Keratinocyte (primary cell): ENCODE measurements around the gene TCEANC. TPM values are rescaled to one million over a fixed set of nuclear protein-coding genes. Genes with fewer than 3 reads are reported as not detected.
A peak's percentile ranks its signal among the peaks of the same experiment; 100 is the strongest.

Experiments
- DNase-seq: peaks from one replicate; pipeline ENCODE4 v3.0.0-alpha.2; 2011; ENCODE audit warnings: low read depth, missing footprints, low spot score
- FAIRE-seq: peaks from 2 replicates; lab custom pipeline; 2011; peaks lifted over from hg19 to GRCh38; lab: Jason Lieb, UNC
- H2AFZ ChIP-seq: 2 replicates; pipeline ENCODE4 v1.6.0; 2012; ENCODE audit warnings: low read length, control low read depth, inconsistent platforms; ENCODE audit not compliant: control insufficient read depth
- H3K27ac ChIP-seq: 2 replicates; pipeline ENCODE4 v1.5.1; 2011; ENCODE audit warnings: low read length; ENCODE audit not compliant: control insufficient read depth, insufficient read depth
- H3K27me3 ChIP-seq: 3 replicates; pipeline ENCODE4 v1.6.0; 2011; ENCODE audit warnings: low read length; ENCODE audit not compliant: control insufficient read depth, insufficient read depth; ENCODE audit errors: extremely low read depth
- H3K36me3 ChIP-seq, 2 experiments: 2 replicates in 1 of 2; 3 replicates in 1 of 2; pipeline ENCODE4 v1.5.1; 2011; ENCODE audit warnings: low read length in 2 of 2, mild to moderate bottlenecking in 1 of 2; ENCODE audit not compliant: control insufficient read depth in 2 of 2, insufficient read depth in 2 of 2; ENCODE audit errors: extremely low read depth in 1 of 2
- H3K4me1 ChIP-seq: 3 replicates; pipeline ENCODE4 v1.5.1; 2011; ENCODE audit warnings: low read length; ENCODE audit not compliant: control insufficient read depth, insufficient read depth; ENCODE audit errors: extremely low read depth
- H3K4me2 ChIP-seq: 3 replicates; pipeline ENCODE4 v1.6.0; 2011; ENCODE audit warnings: low read depth, low read length; ENCODE audit not compliant: control insufficient read depth, insufficient read depth; ENCODE audit errors: extremely low read depth
- H3K4me3 ChIP-seq, 3 experiments: fragments of 200-600 bp in 1 of 3; sonication (generic) in 1 of 3; 2 replicates in 2 of 3; 3 replicates in 1 of 3; pipeline ENCODE4 v1.5.1; 2011 to 2016; ENCODE audit warnings: low read length in 3 of 3, mild to moderate bottlenecking in 3 of 3, control low read depth in 2 of 3, inconsistent platforms in 1 of 3, low read depth in 1 of 3, mixed read lengths in 1 of 3, mixed run types in 1 of 3, moderate library complexity in 1 of 3; ENCODE audit not compliant: control insufficient read depth in 2 of 3, insufficient read depth in 2 of 3; ENCODE audit errors: extremely low read depth in 1 of 3
- H3K79me2 ChIP-seq: 2 replicates; pipeline ENCODE4 v1.6.0; 2012; ENCODE audit warnings: low read length; ENCODE audit not compliant: control insufficient read depth, insufficient read depth
- H3K9ac ChIP-seq: 3 replicates; pipeline ENCODE4 v1.6.0; 2011; ENCODE audit warnings: low read length; ENCODE audit not compliant: control insufficient read depth, insufficient read depth; ENCODE audit errors: extremely low read depth
- H3K9me1 ChIP-seq: 3 replicates; pipeline ENCODE4 v1.6.0; 2011; ENCODE audit warnings: low read length; ENCODE audit not compliant: control insufficient read depth, insufficient read depth; ENCODE audit errors: extremely low read depth
- H3K9me3 ChIP-seq: 2 replicates; pipeline ENCODE4 v1.5.1; 2012; ENCODE audit warnings: low read depth, low read length; ENCODE audit not compliant: control insufficient read depth
- H4K20me1 ChIP-seq: 3 replicates; pipeline ENCODE4 v1.6.0; 2011; ENCODE audit warnings: low read length; ENCODE audit not compliant: control insufficient read depth, insufficient read depth; ENCODE audit errors: extremely low read depth
- EZH2 ChIP-seq: IDR thresholded peaks from one replicate; pipeline ENCODE4 v1.6.1; 2012; ENCODE audit warnings: inconsistent platforms, mild to moderate bottlenecking, low read length, moderate library complexity
- dilution Hi-C: fragments of 300-500 bp; cut with MboI; formaldehyde crosslinking; loops from one replicate; pipeline ENCODE4 v1.7.0; 2020; ENCODE audit warnings: low sequenced_read_pairs; ENCODE audit not compliant: extremely low pct_ligation_motif_present
- polyA plus RNA-seq, 5 experiments: library from polyadenylated mRNA; depleted of rRNA in 3 of 5; stranded (reverse) in 3 of 5; stranded (forward) in 1 of 5; unstranded in 1 of 5; fragments of >200 nt; gene quantifications; 1 replicate in 1 of 5; 2 replicates in 3 of 5; 3 replicates in 1 of 5; pipeline versions ENCODE4 v1.2.1 to v1.2.3, GENCODE V29; 2011 to 2012; ENCODE audit warnings: missing spikeins in 2 of 5, low read depth in 1 of 5, low replicate concordance in 1 of 5
- TF ChIP-seq, protein P1 (sequence below), 3 experiments: IDR thresholded peaks in 1 of 3; conservative IDR thresholded peaks in 1 of 3; optimal IDR thresholded peaks in 1 of 3; 2 replicates in 2 of 3; 3 replicates in 1 of 3; pipeline versions ENCODE3 to v1.5.1; 2011; ENCODE audit warnings: low read length in 3 of 3, mild to moderate bottlenecking in 3 of 3, moderate library complexity in 2 of 3, control low read depth in 1 of 3, inconsistent platforms in 1 of 3; ENCODE audit not compliant: insufficient read depth in 2 of 3; ENCODE audit errors: extremely low read depth in 1 of 3

TCEANC gene
- polyA plus RNA-seq, 1 donor (not counting 4 experiments of a cell fraction or from before 2014, with no cell fraction given) = 1.8 TPM

DNA sequence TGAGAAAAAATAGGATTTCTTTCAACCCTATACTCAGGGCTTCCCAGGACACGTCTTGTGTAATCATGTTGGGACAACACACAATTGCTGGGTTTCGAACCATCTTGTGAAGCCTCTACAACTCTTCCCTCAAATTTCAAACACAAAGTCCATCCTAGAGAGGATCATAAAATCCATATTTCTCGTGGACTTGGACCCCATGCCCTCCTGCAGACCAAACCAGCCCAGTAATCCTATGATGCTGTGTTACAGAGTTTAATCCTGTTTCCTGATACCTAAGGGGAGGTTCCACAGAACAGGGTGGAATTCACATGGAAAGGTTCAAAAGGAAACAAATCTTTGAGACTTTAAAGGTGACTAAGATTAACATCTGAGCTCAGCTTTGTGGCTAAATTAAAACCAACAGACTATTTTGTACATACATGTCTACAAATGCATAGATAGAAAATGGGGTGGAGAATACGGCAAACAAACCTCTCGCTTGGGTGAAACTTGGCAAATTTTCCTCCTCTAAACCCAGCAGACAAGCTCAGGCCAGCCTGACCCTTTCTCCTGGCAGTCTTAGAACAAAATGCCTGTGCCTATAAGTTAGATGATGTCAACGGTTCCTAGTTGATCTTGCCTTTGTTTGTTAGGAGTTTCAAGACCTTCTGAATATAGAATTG, 45.5 kb upstream of the TCEANC start:
- Histone ChIP-seq H3K4me3 (no peak overlapping the region), H3K27ac (no peak overlapping the region), H3K79me2 (no peaks in the 10 kb centered on the region), H2AFZ (no peak overlapping the region), H3K9me3 (no peaks in the 10 kb centered on the region), H3K27me3 (peaks cover 9% of the 10 kb centered on the region), H3K36me3 (no peaks in the 10 kb centered on the region), H4K20me1 (no peaks in the 10 kb centered on the region), H3K9me1 (no peaks in the 10 kb centered on the region), H3K4me1 (peaks cover 9% of the 10 kb centered on the region), H3K4me2 (peak overlapping the region; percentile 29), H3K9ac (no peak overlapping the region)
- DNase-seq = no peak
- TF ChIP-seq EZH2 = no peak
- TF ChIP-seq, protein P1, sequence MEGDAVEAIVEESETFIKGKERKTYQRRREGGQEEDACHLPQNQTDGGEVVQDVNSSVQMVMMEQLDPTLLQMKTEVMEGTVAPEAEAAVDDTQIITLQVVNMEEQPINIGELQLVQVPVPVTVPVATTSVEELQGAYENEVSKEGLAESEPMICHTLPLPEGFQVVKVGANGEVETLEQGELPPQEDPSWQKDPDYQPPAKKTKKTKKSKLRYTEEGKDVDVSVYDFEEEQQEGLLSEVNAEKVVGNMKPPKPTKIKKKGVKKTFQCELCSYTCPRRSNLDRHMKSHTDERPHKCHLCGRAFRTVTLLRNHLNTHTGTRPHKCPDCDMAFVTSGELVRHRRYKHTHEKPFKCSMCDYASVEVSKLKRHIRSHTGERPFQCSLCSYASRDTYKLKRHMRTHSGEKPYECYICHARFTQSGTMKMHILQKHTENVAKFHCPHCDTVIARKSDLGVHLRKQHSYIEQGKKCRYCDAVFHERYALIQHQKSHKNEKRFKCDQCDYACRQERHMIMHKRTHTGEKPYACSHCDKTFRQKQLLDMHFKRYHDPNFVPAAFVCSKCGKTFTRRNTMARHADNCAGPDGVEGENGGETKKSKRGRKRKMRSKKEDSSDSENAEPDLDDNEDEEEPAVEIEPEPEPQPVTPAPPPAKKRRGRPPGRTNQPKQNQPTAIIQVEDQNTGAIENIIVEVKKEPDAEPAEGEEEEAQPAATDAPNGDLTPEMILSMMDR (optimal IDR thresholded peaks at IDR 0.05 in 1 of 3, IDR thresholded peaks at IDR 0.05 in 1 of 3, conservative IDR thresholded peaks at IDR 0.05 in 1 of 3; ENCODE audit: extremely low read depth in 1 of 3, insufficient read depth in 2 of 3, low read length in 3 of 3) = no peak
- peak; percentile 9 for FAIRE-seq
- dilution Hi-C loops = no loop called here

- no peaks in the 10 kb centered on the region for H3K9me1 ChIP-seq
- no peaks in the 10 kb centered on the region for H3K9me3 ChIP-seq
- no peak for FAIRE-seq
- H3K27me3 ChIP-seq = peaks cover 9% of the 10 kb centered on the region
- TF ChIP-seq, protein P1 (optimal IDR thresholded peaks at IDR 0.05 in 1 of 3, IDR thresholded peaks at IDR 0.05 in 1 of 3, conservative IDR thresholded peaks at IDR 0.05 in 1 of 3; ENCODE audit: extremely low read depth in 1 of 3, insufficient read depth in 2 of 3, low read length in 3 of 3) = no peak
- TF ChIP-seq EZH2 = no peak
- peak overlapping the region; percentile 1 for H3K4me2 ChIP-seq
- no peak overlapping the region for H3K9ac ChIP-seq
- no peaks in the 10 kb centered on the region for H4K20me1 ChIP-seq
- H3K4me3 ChIP-seq = no peak overlapping the region
- H2AFZ ChIP-seq = no peak overlapping the region
- no peaks in the 10 kb centered on the region for H3K36me3 ChIP-seq
- no peaks in the 10 kb centered on the region for H3K79me2 ChIP-seq
- H3K27ac ChIP-seq = no peak overlapping the region
- H3K4me1 ChIP-seq = peaks cover 9% of the 10 kb centered on the region
- DNase-seq = no peak
- dilution Hi-C loops = no loop called here
Measured at GRCh38 chrX:13607996-13608365, 45.0 kb upstream of the TCEANC start.
